Fibroblast of lung (primary cell): ENCODE data around the gene OTOS. TPM values are rescaled to one million over a fixed set of nuclear protein-coding genes. Genes with fewer than 3 reads are reported as not detected.

Experiments used
- DNase-seq, 2 donors: peaks; one replicate each; pipeline versions ENCODE4 v3.0.0 to v3.0.0-alpha.2; 2010; ENCODE audit warnings: low read depth in 2 of 2
- H2AFZ ChIP-seq: 2 replicates; pipeline ENCODE4 v1.5.1; 2012; ENCODE audit warnings: low read length, control low read depth, inconsistent platforms
- H3K27ac ChIP-seq: 2 replicates; pipeline ENCODE4 v1.5.1; 2011; ENCODE audit warnings: low read length, control low read depth; ENCODE audit not compliant: insufficient read depth
- H3K27me3 ChIP-seq: 2 replicates; pipeline ENCODE4 v1.5.1; 2011; ENCODE audit warnings: mild to moderate bottlenecking, low read length; ENCODE audit not compliant: control insufficient read depth, insufficient read depth
- H3K36me3 ChIP-seq: 2 replicates; pipeline ENCODE4 v1.5.1; 2011; ENCODE audit warnings: low read length; ENCODE audit not compliant: control insufficient read depth, insufficient read depth
- H3K4me1 ChIP-seq: 2 replicates; pipeline ENCODE4 v1.5.1; 2011; ENCODE audit warnings: low read length; ENCODE audit not compliant: control insufficient read depth, insufficient read depth; ENCODE audit errors: extremely low read depth
- H3K4me2 ChIP-seq: 2 replicates; pipeline ENCODE4 v1.5.1; 2011; ENCODE audit warnings: low read length, control low read depth; ENCODE audit not compliant: insufficient read depth; ENCODE audit errors: extremely low read depth
- H3K4me3 ChIP-seq, 4 experiments: fragments of 200-600 bp in 1 of 4; sonication (generic) in 1 of 4; replicated peaks in 1 of 4; 2 replicates each; pipeline ENCODE4 v1.5.1; 2011 to 2016; ENCODE audit warnings: low read length in 4 of 4, low read depth in 3 of 4, mild to moderate bottlenecking in 3 of 4, control low read depth in 2 of 4, inconsistent platforms in 1 of 4, mixed read lengths in 1 of 4; ENCODE audit not compliant: insufficient read depth in 1 of 4; ENCODE audit errors: control extremely low read depth in 1 of 4
- H3K79me2 ChIP-seq: 2 replicates; pipeline ENCODE4 v1.5.1; 2012; ENCODE audit warnings: mild to moderate bottlenecking, low read length, inconsistent platforms; ENCODE audit not compliant: control insufficient read depth, insufficient read depth
- H3K9ac ChIP-seq: 2 replicates; pipeline ENCODE4 v1.5.1; 2011; ENCODE audit warnings: mild to moderate bottlenecking, low read length, control low read depth; ENCODE audit not compliant: insufficient read depth
- H3K9me3 ChIP-seq: 2 replicates; pipeline ENCODE4 v1.5.1; 2012; ENCODE audit warnings: low read depth, low read length; ENCODE audit not compliant: control insufficient read depth, insufficient read depth
- H4K20me1 ChIP-seq: 2 replicates; pipeline ENCODE4 v1.5.1; 2011; ENCODE audit warnings: low read length; ENCODE audit not compliant: control insufficient read depth, insufficient read depth; ENCODE audit errors: extremely low read depth
- CTCF ChIP-seq, 2 donors: IDR thresholded peaks in 1 of 2; conservative IDR thresholded peaks in 1 of 2; 1 replicate in 1 of 2; 2 replicates in 1 of 2; pipeline ENCODE4 v1.5.1; 2011 to 2012; ENCODE audit warnings: low read length in 2 of 2, control low read depth in 1 of 2, inconsistent platforms in 1 of 2, low read depth in 1 of 2, mild to moderate bottlenecking in 1 of 2
- EZH2 ChIP-seq: IDR thresholded peaks from 2 replicates; pipeline ENCODE4 v1.5.1; 2012; ENCODE audit warnings: low read length, control low read depth, mild to moderate bottlenecking; ENCODE audit errors: missing control alignments
- polyA plus RNA-seq, 2 donors: library from polyadenylated mRNA; depleted of rRNA in 1 of 2; stranded (reverse) in 1 of 2; unstranded in 1 of 2; fragments of >200 nt; gene quantifications; 2 replicates each; pipeline ENCODE4 v1.2.1, GENCODE V29; 2011 to 2012; ENCODE audit warnings: missing spikeins in 1 of 2
- total RNA-seq: library from RNA; depleted of rRNA; stranded (reverse); fragments of >200 nt; gene quantifications from 2 replicates; pipeline ENCODE4 v1.2.1, GENCODE V29; 2014

The OTOS gene
- total and polyA plus RNA-seq, 2 donors (not counting 1 experiment from before 2014, with no cell fraction given): not detected

GRCh38 chr2:240186191-240186725 lies 45.8 kb upstream of the OTOS start:
- Histone ChIP-seq H3K79me2 (no peaks in the 10 kb centered on the region), H3K9ac (no peak overlapping the region), H3K27me3 (peaks cover 2% of the 10 kb centered on the region), H2AFZ (no peak overlapping the region), H3K4me3 (no peak overlapping the region), H3K27ac (no peak overlapping the region), H3K4me1 (no peaks in the 10 kb centered on the region), H3K9me3 (no peaks in the 10 kb centered on the region), H4K20me1 (no peaks in the 10 kb centered on the region), H3K36me3 (no peaks in the 10 kb centered on the region), H3K4me2 (no peak overlapping the region)
- no peak for TF ChIP-seq EZH2
- TF ChIP-seq CTCF (conservative IDR thresholded peaks at IDR 0.05 in 1 of 2, IDR thresholded peaks at IDR 0.05 in 1 of 2; ENCODE audit: low read depth in 1 of 2, low read length in 2 of 2): no peak
- no peak for DNase-seq

GRCh38 chr2:240184656-240185055 lies 44.2 kb upstream of the OTOS start:
- Histone ChIP-seq H3K36me3 (no peaks in the 10 kb centered on the region), H4K20me1 (no peaks in the 10 kb centered on the region), H3K79me2 (no peaks in the 10 kb centered on the region), H3K4me2 (no peak overlapping the region), H3K27me3 (no peaks in the 10 kb centered on the region), H3K9ac (no peak overlapping the region), H3K4me1 (no peaks in the 10 kb centered on the region), H3K9me3 (no peaks in the 10 kb centered on the region), H3K4me3 (no peak overlapping the region), H2AFZ (no peak overlapping the region), H3K27ac (no peak overlapping the region)
- no peak for TF ChIP-seq EZH2
- no peak for TF ChIP-seq CTCF (conservative IDR thresholded peaks at IDR 0.05 in 1 of 2, IDR thresholded peaks at IDR 0.05 in 1 of 2; ENCODE audit: low read depth in 1 of 2, low read length in 2 of 2)
- no peak for DNase-seq

GRCh38 chr2:240183875-240184590 lies 43.6 kb upstream of the OTOS start:
- Histone ChIP-seq H3K4me1 (no peaks in the 10 kb centered on the region), H3K36me3 (no peaks in the 10 kb centered on the region), H2AFZ (no peak overlapping the region), H3K79me2 (no peaks in the 10 kb centered on the region), H4K20me1 (no peaks in the 10 kb centered on the region), H3K4me2 (no peak overlapping the region), H3K27ac (no peak overlapping the region), H3K9ac (no peak overlapping the region), H3K9me3 (no peaks in the 10 kb centered on the region), H3K27me3 (peaks cover under 1% of the 10 kb centered on the region), H3K4me3 (no peak overlapping the region)
- no peak for DNase-seq
- TF ChIP-seq CTCF (conservative IDR thresholded peaks at IDR 0.05 in 1 of 2, IDR thresholded peaks at IDR 0.05 in 1 of 2; ENCODE audit: low read depth in 1 of 2, low read length in 2 of 2) (no peak), EZH2 (no peak)
